Kidney epithelial cell (primary cell): ENCODE measurements around the gene FBXO22. TPM values are rescaled to one million over a fixed set of nuclear protein-coding genes. Genes with fewer than 3 reads are reported as not detected.
"Not testable (repeated sequence)": the region's sequence is repeated elsewhere in the genome, so short reads cannot be mapped to it uniquely, and the experiment has no call there.

ENCODE experiments used
- DNase-seq: peaks from one replicate; pipeline ENCODE4 v3.0.0-alpha.2; 2010; ENCODE audit warnings: low read depth
- H3K27me3 ChIP-seq: 2 replicates; pipeline ENCODE4 v1.6.0; 2011; ENCODE audit warnings: low read length; ENCODE audit not compliant: control insufficient read depth, insufficient read depth
- H3K36me3 ChIP-seq: 2 replicates; pipeline ENCODE4 v1.5.1; 2011; ENCODE audit warnings: low read length; ENCODE audit not compliant: control insufficient read depth, insufficient read depth
- H3K4me3 ChIP-seq: 2 replicates; pipeline ENCODE4 v1.5.1; 2011; ENCODE audit warnings: low read depth, mild to moderate bottlenecking, control low read depth, low read length
- total RNA-seq: library from RNA; depleted of rRNA; stranded (reverse); fragments of >200 nt; gene quantifications from 2 replicates; pipeline ENCODE4 v1.2.3, GENCODE V29; 2015
- TF ChIP-seq, protein P1 (sequence below): IDR thresholded peaks from 2 replicates; pipeline ENCODE4 v1.5.1; 2011; ENCODE audit warnings: mild to moderate bottlenecking, moderate library complexity, low read length, control low read depth, inconsistent platforms; ENCODE audit not compliant: insufficient read depth, poor library complexity, severe bottlenecking

The FBXO22 gene
- total RNA-seq, 1 donor from 2014 or later, result 25.1 TPM

DNA sequence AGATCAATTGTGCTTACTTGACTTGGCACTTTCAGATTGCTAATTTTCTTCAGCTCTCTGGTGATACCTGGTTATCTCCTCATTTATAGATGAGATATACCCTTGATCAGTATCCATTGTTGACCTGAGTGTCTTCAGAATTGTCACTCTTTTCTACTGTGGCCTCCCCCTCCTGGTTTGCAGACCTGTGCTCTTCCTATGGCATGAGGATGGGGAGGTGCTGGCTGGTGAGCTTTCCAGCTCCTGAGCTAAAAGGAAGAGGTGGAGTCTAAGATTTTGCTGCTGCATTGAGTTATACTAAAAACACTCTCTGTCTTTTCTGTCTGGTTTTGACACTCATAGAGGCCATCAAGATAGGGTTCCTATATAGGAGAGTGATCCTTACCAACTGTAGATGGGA is 36.8 kb upstream of the FBXO22 start:
- Histone ChIP-seq H3K36me3 (no peaks in the 10 kb centered on the region), H3K4me3 (no peak overlapping the region), H3K27me3 (no peaks in the 10 kb centered on the region)
- DNase-seq, result no peak
- TF ChIP-seq, protein P1, sequence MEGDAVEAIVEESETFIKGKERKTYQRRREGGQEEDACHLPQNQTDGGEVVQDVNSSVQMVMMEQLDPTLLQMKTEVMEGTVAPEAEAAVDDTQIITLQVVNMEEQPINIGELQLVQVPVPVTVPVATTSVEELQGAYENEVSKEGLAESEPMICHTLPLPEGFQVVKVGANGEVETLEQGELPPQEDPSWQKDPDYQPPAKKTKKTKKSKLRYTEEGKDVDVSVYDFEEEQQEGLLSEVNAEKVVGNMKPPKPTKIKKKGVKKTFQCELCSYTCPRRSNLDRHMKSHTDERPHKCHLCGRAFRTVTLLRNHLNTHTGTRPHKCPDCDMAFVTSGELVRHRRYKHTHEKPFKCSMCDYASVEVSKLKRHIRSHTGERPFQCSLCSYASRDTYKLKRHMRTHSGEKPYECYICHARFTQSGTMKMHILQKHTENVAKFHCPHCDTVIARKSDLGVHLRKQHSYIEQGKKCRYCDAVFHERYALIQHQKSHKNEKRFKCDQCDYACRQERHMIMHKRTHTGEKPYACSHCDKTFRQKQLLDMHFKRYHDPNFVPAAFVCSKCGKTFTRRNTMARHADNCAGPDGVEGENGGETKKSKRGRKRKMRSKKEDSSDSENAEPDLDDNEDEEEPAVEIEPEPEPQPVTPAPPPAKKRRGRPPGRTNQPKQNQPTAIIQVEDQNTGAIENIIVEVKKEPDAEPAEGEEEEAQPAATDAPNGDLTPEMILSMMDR, result no peak

DNA sequence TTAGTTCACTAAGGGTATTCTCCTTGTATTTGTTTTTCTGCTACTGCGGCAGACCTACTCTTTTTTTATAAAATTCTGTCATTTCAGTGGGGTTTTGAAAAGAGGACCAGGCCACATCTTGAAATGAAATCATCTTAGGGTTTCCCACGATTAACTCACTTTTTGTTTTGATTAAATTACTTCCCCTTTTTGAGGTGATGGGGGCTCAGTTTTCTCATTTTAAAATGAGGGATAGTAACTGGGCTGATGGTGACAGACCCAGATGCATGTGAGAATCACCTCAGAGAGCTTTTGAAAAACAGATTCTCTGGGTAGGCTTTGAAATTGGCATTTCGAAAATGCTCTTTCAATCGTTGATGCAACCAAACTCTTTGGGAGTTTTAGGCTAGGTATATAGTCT is 36.2 kb upstream of the FBXO22 start:
- Histone ChIP-seq H3K4me3 (no peak overlapping the region), H3K36me3 (no peaks in the 10 kb centered on the region), H3K27me3 (no peaks in the 10 kb centered on the region)
- DNase-seq, result no peak
- TF ChIP-seq, protein P1, result no peak

DNA sequence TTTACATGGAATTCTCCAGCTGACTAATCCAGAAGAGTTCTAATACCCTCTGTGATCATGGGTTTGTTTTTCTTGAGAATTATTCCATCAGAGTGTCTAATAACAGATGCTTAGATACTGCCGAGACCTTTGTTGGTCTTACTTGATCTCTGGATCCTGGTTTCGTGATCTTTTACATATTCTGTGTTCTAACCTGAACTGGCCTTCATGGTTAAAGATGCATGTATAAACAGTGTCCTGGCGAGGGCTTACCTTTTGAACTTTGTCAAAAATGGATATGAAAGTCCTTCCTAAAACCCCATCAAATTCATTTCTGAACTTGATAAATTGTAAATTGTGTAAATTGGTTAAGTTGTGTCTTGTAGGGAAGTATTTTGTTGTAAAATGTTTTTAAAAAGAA is 35.7 kb upstream of the FBXO22 start:
- Histone ChIP-seq H3K4me3 (no peak overlapping the region), H3K36me3 (no peaks in the 10 kb centered on the region), H3K27me3 (no peaks in the 10 kb centered on the region)
- DNase-seq, result no peak
- TF ChIP-seq, protein P1, result no peak

DNA sequence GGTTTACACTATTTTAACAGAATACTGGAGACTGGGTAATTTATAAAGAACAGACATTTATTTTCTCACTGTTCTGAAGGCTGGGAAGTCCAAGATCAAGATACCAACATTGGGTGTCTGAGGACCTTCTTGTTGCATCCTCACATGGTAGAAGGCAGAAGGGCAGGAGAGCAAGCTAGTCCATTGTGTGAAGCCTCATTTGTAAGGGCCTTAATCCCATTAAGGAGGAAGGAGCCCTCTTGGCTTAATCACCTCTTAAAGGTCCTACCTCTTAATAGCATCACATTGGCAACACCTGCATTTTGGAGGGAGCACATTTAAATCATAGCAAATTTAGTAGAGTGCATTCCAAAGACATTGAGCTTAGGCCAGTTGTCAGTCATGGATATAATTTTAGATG is 34.2 kb upstream of the FBXO22 start:
- Histone ChIP-seq H3K27me3 (no peaks in the 10 kb centered on the region), H3K4me3 (no peak overlapping the region), H3K36me3 (no peaks in the 10 kb centered on the region)
- TF ChIP-seq, protein P1, result no peak
- no peak for DNase-seq

DNA sequence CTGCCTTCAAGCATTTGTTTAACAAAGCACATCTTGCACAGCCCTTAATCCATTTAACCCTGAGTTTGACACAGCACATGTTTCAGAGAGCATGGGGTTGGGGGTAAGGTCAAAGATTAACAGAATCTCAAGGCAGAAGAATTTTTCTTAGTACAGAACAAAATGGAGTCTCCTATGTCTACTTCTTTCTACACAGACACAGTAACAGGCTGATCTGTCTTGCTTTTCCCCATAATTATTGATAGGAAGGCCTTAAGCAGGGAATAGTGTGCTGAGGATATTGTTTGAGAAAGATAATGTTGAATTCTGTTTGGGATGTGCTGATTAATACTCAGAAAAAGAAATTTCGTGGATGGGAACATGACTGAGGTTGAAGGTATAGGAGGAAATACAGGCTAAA is 32.1 kb upstream of the FBXO22 start:
- H3K36me3 ChIP-seq, H3K27me3 ChIP-seq, H3K4me3 ChIP-seq, DNase-seq: not testable (repeated sequence)

DNA sequence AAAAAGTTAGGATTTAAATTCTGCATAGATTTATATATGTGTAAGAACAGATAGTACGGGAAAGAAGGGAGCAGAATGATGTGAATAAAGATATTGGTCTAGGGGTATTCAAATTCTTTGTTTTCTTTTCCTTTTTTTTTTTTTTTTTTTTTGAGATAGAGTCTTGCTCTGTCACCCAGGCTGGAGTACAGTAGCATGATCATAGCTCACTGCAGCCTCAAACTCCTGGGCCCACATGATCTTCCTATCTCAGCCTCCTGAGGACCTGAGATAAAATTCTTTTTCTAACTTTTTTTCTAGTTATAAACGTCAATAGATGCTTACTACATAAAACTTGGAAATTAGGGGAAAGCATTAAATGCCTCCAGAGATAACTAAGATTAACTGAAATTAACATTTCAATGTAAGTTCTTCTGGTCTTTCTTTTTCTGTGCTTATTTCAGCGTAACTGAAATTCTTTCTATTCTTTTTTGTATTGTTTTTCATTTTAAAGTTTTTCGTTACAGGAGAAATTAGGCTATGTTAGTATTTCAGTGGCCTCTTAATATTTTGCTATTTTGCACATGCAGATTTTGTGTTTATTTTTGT is 31.2 kb upstream of the FBXO22 start:
- H3K4me3 ChIP-seq, result no peak overlapping the region
- no peak for DNase-seq
- TF ChIP-seq, protein P1, result no peak
- H3K27me3 ChIP-seq, result no peaks in the 10 kb centered on the region
- H3K36me3 ChIP-seq, result no peaks in the 10 kb centered on the region

DNA sequence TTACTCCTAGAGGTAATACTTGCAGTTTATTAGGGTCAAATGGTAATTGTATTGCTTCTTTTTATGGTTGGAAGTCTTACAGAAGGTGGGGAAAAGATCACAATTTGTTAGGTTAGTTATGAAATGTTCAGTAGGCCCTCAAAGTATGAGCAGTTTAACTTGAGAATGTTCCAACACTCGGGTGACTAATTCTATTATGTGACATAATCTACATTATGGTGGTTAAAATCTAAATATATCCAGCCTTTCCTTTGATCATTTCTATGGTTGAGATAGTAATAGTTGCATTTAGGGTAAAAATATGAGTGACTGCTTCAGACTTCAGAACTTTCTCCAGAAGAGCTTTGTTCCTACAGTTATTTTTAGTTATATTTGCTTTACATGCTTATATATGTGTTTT is 19.6 kb upstream of the FBXO22 start:
- Histone ChIP-seq H3K27me3 (no peaks in the 10 kb centered on the region), H3K4me3 (no peak overlapping the region), H3K36me3 (no peaks in the 10 kb centered on the region)
- TF ChIP-seq, protein P1, result no peak
- no peak for DNase-seq
